GM19099 (cell line): ENCODE measurements around the gene PIM3.

Source experiments
- POLR2A ChIP-seq: IDR thresholded peaks from 3 replicates; pipeline ENCODE4 v1.6.1; 2011; ENCODE audit warnings: low read depth; ENCODE audit not compliant: insufficient read length; ENCODE audit errors: extremely low read depth

Gene PIM3

DNA sequence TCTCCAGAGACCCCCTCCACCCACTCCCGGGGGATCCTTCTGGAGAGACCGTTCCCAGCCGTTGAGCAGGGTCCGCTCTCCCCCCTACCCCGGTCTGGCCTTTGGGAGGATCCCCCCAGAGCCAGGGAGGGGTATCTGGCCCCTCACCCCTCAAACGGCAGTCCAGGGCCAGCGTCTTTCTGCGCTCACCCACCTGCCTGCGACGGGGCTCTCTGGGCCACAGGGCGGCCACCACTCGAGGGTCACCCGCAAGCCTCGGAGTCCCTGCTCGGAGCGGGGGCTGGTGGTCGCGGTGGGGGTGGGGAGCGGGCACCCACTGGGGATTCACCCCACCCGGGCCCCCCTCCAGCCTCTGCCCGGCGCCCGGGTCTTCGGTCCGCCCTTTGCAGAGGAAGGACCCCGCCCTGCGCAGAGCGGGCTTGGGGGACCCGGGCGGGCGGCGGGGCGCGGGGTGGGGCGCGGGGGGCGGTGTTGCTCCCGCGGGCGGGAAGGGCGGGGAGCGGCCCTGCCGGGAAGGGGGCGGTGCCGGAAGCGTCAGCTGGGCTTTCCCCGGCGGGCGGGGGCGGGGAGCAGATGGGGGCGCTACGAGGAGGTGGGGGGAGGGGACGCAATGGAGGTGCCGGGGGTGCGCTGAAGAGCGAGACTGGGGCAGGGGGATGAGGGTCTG lies 25.5 kb upstream of the PIM3 start:
- no peak for TF ChIP-seq POLR2A

DNA sequence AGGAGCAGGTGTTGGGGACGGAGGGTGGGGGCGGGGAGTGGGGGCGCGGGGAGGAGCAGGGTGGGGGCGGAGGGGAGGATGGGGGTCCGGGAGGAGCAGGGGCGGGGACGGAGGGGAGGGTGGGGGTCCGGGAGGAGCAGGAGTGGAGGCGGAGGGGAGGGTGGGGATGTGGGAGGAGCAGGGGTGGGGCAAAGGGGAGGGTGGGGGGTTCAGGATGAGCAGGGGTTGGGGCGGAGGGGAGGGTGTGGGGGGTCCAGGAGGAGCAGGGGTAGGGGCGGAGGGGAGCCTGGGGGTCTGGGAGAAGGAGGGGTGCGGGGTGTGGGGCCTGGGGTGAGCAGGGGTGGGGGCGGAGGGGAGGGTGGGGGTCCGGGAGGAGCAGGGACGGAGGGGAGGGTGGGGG lies 25.0 kb upstream of the PIM3 start:
- no peak for TF ChIP-seq POLR2A

DNA sequence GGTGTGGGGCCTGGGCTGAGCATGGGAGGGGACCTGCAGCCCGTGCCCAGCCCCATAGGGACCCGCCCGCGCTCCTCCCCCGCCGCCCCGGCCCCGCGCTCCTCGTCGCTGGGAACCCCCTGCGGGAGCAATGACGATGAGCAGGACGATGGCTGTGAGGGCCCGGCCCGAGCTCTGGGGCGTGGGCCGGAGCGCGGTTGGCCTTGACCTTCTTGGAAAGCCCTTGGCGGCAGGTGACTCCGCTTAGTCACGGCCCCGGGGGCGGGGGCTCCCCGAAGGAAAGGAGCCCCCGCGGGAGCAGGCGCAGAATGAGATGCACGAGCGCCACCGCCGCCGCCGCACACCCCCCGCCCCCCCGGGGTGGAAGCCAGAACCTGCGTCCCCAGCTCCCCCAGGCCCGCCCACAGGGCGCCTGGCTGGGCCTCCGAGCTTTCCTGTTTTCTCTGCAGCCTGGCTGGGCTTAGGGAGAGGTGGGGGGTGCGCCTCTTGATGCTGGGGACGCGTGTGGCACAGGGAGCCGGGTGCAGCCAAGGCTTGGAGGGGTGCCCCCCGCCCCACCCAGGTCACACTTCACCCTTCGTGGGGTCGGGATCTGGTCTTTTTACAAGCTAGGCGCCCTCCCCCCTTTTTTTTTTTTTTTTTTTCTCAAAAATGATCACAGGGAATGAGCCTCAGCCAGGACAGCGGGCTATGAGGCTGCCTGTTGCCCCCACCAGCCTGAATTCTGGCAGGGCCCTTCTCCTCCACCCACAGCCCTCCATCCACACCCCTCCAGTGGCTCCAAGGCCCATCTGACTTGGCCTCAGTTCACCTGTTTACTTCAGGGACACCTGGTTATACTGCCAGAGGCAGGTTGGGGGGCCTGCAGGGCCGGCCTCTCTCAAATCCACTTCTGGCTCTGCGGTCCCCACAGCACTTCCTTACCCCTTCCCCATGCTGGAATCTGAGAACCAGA lies 24.3 kb upstream of the PIM3 start:
- peak; percentile 52 for TF ChIP-seq POLR2A

DNA sequence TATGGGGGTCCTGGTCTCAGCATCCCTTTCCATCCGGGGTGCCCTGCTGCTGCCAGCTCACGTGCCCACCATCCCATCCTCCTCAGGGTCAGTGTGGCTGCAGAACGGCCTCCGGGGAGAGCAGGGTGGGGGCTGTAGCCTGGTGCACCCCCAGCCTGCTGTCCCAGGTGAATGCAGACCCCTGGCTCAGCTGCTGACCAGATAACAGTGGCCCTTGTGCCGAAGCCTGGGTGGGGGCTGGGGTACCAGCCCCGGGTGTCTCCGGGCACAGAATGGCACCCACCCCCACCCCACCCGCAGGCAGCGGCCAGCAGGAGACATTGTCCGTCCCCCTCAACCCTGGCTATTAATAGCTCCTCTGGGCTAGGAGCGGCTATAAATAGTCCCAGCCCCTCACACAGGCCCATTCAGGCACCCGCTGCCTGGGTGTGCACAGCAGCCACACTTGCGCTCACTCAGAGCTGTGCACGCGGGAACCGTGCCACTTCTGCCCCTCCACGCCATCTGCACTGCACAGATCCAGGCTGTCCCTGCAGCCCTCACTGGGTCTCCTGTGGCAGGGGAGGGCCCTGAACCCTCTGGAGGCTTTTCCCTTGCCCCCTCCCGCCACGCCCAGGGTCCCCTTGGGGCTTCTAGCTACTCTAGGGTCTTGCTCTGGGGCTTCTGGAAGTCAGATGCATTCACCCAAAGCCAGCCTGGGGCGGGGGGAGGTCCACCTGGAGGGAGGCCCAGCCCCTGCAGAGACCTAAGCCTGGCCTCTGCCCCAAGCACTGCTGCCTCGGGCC lies 23.4 kb upstream of the PIM3 start:
- TF ChIP-seq POLR2A, result no peak

DNA sequence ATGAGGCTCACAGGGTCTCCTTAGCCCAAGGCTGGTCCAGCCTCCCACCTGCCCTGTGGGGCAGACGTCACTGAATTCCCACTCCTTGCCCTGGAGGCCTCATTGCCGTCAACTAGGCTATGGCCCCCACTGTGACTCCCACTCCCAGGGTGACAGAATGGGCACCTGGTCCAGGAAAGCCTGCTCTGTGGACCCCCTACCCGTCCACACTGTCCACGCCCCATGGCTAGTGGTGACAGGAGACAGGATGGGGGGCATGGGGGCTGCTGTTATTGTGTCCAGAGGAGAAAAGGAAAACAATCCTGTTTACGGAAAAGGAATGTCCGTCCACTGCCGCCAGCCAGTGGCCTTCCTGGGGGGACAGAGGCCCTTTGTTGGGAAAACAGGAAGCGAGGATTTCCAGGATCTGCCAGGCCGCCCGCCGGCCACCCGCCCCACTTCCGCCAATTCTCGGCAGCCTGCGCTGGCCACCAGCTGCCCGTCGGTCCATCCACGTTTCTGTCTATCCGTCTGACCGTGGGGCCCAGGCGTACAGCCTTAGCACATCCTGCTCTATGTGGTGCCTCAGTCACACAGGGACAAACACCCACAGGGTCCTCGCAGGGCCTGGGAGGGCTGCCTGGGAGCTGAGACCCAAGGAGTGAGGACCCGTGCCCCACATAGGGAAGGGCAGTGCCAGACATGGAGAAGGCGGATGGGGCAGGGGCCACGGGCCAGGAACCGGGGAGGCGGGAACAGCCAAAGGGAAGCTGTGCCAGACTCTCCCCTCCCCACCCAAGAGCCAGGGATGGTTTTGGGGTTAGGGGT lies 22.6 kb upstream of the PIM3 start:
- TF ChIP-seq POLR2A, result no peak

DNA sequence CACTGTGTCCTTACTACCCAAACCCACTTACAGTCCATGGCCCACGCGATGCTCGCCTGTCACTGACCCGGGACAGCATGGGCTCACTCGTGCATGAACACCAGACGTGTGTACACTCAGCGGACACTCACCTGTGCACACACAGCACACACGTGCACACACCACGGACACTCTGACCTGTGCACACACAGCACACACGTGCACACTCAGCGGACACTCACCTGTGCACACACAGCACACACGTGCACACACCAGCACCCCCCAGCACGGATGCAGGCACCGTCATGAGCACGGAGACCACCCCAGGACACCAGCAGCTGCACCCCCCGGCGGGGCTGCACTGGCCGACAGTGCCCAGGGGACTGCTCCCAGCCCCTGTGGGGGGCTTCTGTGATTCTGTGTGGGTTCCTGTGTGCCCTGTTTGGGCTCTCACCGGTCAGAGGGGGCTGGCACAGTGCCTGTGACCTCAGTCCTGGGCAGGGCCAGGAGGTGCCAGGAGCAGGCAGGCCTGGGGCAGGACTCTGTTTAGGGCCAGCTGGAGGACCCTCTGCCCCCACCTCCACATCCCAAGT lies 21.9 kb upstream of the PIM3 start:
- TF ChIP-seq POLR2A, result no peak

DNA sequence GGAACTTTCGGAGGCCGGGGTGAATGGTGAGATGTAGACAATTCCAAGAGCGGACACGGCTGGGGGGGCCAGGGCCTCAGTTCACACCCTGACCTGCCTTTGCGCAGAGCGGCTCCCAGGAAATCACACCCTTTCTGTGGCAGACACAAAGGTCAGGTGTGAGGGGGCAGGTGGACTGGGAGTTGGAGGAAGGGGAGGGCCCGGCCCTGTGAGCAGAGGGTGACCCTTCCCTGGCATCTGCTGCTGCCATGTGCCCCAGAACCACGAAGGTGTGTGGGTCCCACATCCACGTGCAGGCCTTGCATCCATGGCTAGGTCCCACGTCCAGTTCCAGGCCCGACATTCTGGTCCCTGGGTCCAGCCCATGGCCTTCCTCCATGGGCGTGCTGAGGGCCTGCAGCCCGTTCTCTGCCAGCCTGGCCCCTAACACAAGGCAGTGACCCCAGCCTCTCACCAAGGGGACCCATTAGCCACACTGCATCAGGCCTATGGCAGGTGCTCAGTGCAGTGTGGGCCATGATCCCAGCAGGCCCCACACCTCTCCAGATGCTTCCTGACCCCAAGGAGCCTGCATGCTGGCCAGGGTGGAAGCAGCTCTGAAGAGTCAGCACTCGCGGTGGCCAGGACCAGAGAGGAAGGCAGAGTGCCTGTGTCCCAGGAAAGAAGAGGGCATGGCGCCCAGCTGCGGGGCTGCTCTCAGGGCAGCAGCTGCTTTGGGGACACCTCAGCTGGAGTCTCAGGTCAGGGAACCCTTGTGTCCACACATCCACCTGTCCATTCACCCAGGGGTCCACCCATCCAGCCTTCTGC lies 18.9 kb upstream of the PIM3 start:
- TF ChIP-seq POLR2A, result no peak

DNA sequence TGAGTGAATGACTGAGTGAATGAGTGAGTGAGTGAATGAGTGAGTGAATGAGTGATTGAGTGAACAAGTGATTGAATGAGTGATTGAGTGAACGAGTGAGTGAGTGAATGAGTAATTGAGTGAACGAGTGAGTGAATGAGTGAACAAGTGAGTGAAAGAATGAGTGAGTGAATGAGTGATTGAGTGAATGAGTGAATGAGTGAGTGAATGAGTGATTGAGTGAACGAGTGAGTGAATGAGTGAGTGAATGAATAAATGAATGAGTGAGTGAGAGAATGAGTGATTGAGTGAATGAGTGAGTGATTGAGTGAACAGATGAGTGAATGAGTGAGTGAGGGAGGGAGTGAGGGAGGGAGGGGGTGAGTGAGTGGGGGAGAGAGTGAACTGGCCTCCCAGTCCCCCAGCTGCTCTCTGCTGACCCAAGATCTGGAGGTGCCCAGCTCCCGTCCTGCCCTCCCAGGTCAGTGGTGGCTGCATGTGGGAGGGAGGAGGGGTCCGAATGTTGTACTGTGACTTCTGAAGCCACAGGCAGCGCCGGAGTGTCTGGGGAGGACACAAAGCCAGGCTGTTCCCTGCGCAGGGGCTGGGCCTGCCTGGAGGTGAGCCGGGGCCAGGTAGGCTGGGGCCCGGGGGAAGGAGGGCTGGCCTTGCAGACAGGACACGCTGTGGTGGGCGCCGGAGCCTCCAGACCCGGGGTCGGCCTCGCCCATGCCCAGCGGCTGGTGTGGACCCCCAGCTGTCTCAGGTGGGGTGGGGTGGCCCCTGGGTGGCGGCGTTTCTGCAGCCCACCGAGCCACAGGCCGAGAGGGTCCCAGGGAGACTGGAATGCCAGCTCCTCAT lies 17.8 kb upstream of the PIM3 start:
- TF ChIP-seq POLR2A, result no peak

DNA sequence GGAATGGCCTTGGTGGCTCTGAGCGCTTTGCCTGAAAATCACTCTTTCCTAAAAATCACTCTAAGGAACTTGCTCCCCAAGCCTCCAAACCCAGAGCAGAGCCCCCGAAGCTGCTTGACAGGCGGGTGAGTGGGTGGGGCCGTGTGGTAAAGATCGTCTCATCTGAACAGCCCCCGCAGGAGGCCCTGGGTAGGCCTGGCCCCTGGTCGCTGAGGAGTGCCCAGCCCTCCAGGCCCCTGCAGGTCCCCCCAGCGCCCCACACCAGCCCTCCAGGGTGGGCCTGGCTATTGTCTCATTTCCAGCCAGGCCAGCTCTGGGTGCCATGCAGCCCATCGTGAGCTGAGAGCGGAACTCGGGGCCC lies 17.2 kb upstream of the PIM3 start:
- TF ChIP-seq POLR2A, result no peak

DNA sequence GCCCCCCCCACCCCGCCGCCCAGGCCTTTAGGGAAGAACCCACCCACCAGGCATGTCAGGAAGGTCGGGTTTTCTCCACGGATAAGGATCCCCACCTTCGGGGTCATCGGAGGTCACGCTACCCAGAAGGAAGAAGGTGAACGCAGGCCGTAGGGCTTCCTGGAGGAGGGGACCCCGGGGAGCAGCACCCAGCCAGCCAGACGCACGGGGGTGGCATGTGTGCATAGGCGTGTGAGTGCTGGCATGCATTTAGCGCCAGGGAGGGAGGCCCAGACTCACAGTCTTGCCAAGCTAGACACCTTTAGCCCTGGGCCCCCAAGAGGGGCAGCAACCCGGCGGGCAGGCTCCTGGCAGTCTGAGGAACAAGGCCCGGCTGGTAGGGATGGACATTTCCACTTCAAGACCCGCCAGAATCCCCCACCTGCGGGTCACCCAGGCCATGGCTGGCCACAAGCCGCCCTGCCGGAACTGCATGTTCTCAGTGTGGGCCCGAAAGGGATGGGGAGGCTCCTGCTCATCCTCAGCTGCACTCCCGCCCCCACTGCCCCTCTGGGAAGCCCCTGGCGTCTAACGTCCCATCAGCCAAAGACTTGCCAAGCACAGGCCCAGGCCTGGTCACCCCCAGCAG lies 16.7 kb upstream of the PIM3 start:
- no peak for TF ChIP-seq POLR2A

DNA sequence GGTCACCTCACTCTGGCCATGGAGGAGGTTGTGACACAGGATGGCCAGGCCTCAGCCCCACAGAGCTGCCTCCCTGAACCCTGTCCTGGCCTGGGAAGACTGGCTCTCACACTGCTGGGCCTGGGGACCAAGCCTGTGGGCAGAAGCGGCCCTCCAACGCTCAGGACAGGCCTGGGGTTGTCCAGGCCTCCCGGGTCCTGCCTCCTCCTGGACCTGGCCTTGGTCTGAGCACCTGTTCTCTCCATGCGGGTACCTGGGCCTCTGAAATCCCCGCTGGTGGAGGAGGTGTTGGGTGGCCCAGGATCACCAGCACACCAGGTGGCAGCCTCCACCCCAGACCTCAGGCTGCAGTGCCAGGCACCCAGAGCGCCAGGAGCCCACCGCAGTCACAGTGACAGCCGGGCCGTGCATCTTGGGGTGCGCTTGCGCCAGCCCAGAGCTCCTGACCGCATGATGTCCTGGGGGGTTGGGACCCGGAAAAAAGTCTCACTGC lies 16.1 kb upstream of the PIM3 start:
- TF ChIP-seq POLR2A, result no peak
